ENCODE results near the gene PHF23. TPM values are rescaled to one million over a fixed set of nuclear protein-coding genes. Genes with fewer than 3 reads are reported as not detected.

The PHF23 gene
- total RNA-seq, 1 experiment from 2014 or later = 32.7 TPM

DNA sequence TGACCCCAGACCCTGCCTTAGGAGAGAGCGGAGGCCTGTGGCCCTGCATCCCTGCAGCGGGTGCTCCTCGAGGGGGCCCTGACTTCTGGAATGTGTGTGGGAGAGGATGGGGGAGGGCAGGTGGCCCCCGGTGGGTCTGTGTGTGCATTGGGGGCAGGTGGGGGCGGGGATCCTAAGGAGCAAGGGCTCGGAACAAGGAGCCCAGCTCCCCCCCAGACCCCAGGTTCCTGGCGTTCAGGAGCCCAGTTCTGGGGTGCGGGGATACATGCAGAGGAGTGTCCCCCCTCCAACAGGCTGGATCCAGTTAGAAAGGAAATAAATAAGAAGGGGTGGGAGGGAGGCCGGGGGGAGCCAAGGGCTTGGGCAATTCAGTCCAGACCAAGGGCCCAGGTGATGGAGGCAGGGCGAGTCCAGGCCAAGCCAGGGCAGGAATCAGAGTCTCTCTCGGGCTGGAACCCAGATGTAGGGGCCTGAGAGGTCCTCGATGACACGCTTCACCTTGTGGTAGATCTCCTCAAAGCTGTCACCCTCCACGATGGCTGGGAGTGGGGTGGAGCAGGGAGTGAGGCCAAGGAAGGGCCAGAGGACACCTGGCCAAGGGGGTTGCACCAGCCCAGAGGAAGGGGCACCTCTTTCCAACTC is 48.9 kb downstream of the PHF23 start:
- POLR2A ChIA-PET (ENCODE audit: unreplicated experiment) = no interaction called here
- CTCF ChIA-PET = no interaction called here
- H3K4me3 ChIP-seq (ENCODE audit: low read length) = no peak overlapping the region
- no peak overlapping the region for H2AFZ ChIP-seq (ENCODE audit: low read length)
- no TSS peak for BruUV-seq (replicated peaks)
- H3K79me2 ChIP-seq (ENCODE audit: low read length) = no peaks in the 10 kb centered on the region
- H3K9me3 ChIP-seq (ENCODE audit: low read length) = no peaks in the 10 kb centered on the region
- H3K4me2 ChIP-seq (ENCODE audit: low read length) = no peak overlapping the region
- no peaks in the 10 kb centered on the region for H3F3A ChIP-seq (ENCODE audit: low read length, unreplicated experiment)
- no peaks in the 10 kb centered on the region for H3K9me2 ChIP-seq (replicated peaks; ENCODE audit: low read length)
- no peaks in the 10 kb centered on the region for H4K20me1 ChIP-seq (ENCODE audit: low read length)
- no peak for DNase-seq
- H3K27ac ChIP-seq (ENCODE audit: low read length) = no peak overlapping the region
- no peak for ATAC-seq
- no peaks in the 10 kb centered on the region for H3K4me1 ChIP-seq (ENCODE audit: insufficient read depth, low read length)
- no peaks in the 10 kb centered on the region for H3K27me3 ChIP-seq (ENCODE audit: low read length)
- TF ChIP-seq EZH2 (IDR thresholded peaks at IDR 0.05; ENCODE audit: low read length, unreplicated experiment) = no peak
- no peak for TF ChIP-seq EZH2phosphoT487 (IDR thresholded peaks at IDR 0.05; ENCODE audit: borderline replicate concordance, low read length)
- TF ChIP-seq, protein P1, sequence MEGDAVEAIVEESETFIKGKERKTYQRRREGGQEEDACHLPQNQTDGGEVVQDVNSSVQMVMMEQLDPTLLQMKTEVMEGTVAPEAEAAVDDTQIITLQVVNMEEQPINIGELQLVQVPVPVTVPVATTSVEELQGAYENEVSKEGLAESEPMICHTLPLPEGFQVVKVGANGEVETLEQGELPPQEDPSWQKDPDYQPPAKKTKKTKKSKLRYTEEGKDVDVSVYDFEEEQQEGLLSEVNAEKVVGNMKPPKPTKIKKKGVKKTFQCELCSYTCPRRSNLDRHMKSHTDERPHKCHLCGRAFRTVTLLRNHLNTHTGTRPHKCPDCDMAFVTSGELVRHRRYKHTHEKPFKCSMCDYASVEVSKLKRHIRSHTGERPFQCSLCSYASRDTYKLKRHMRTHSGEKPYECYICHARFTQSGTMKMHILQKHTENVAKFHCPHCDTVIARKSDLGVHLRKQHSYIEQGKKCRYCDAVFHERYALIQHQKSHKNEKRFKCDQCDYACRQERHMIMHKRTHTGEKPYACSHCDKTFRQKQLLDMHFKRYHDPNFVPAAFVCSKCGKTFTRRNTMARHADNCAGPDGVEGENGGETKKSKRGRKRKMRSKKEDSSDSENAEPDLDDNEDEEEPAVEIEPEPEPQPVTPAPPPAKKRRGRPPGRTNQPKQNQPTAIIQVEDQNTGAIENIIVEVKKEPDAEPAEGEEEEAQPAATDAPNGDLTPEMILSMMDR (conservative IDR thresholded peaks at IDR 0.05; ENCODE audit: low read depth, low read length) = no peak
- intact Hi-C loops (cut with micrococcal nuclease) = no loop called here
- no peaks in the 10 kb centered on the region for H3K36me3 ChIP-seq (ENCODE audit: low read depth, low read length)
- H3K9ac ChIP-seq (ENCODE audit: low read length) = no peak overlapping the region

DNA sequence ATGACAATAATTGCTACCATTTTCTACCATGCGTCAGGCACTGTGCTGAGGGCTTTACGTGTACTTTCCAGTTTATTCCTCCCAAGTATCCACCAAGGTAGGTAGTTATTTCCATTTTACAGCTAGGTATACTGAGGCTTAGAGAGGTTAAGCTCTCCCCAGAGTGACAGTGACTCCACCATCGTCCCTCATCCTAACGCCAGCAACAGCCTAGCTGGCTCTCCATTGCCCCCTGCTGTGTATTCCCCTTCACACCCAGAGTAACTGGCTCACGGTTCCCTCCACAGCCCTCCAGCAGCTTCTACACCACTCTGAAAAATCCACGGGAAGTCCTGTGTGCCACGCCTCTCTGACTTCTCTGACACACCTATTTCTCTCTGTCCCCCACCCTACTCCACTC is 53.0 kb downstream of the PHF23 start:
- no peak overlapping the region for H2AFZ ChIP-seq (ENCODE audit: low read length)
- ChIA-PET POLR2A (ENCODE audit: unreplicated experiment) (no interaction called here), CTCF (no interaction called here)
- H3F3A ChIP-seq (ENCODE audit: low read length, unreplicated experiment) = no peaks in the 10 kb centered on the region
- TF ChIP-seq EZH2 (IDR thresholded peaks at IDR 0.05; ENCODE audit: low read length, unreplicated experiment) (no peak), EZH2phosphoT487 (IDR thresholded peaks at IDR 0.05; ENCODE audit: borderline replicate concordance, low read length) (no peak)
- TF ChIP-seq, protein P1 (conservative IDR thresholded peaks at IDR 0.05; ENCODE audit: low read depth, low read length) = no peak
- DNase-seq (no peak), ATAC-seq (no peak)
- no TSS peak for BruUV-seq (replicated peaks)
- H3K27me3 ChIP-seq (ENCODE audit: low read length) = no peaks in the 10 kb centered on the region
- H3K9me2 ChIP-seq (replicated peaks; ENCODE audit: low read length) = no peaks in the 10 kb centered on the region
- H3K9ac ChIP-seq (ENCODE audit: low read length) = no peak overlapping the region
- H3K36me3 ChIP-seq (ENCODE audit: low read depth, low read length) = no peaks in the 10 kb centered on the region
- H3K4me1 ChIP-seq (ENCODE audit: insufficient read depth, low read length) = no peaks in the 10 kb centered on the region
- no peaks in the 10 kb centered on the region for H3K9me3 ChIP-seq (ENCODE audit: low read length)
- intact Hi-C loops (cut with micrococcal nuclease) = no loop called here
- no peak overlapping the region for H3K4me2 ChIP-seq (ENCODE audit: low read length)
- H4K20me1 ChIP-seq (ENCODE audit: low read length) = no peaks in the 10 kb centered on the region
- H3K79me2 ChIP-seq (ENCODE audit: low read length) = no peaks in the 10 kb centered on the region
- H3K4me3 ChIP-seq (ENCODE audit: low read length) = no peak overlapping the region
- H3K27ac ChIP-seq (ENCODE audit: low read length) = no peak overlapping the region

Small RNA genes within 50 kb of the gene (microRNA-seq; reads per million reads assigned to microRNA genes)
- 2,736 reads per million, percentile 88 among the genes with 10 or more reads in this experiment for gene MIR324 (ENCODE audit: unreplicated experiment)

Other genes with a start within 250 kb of the PHF23 start
- gene ALOX12, start 243.4 kb downstream of the PHF23 start, total RNA-seq (2014; rRNA removed) = not detected in 2 replicates
- gene RNASEK, start 226.8 kb downstream of the PHF23 start, total RNA-seq (2014; rRNA removed) = 169 and 195 TPM in 2 replicates
- gene BCL6B, start 216.4 kb downstream of the PHF23 start, total RNA-seq (2014; rRNA removed) = 0.12 TPM in 1 of 2 replicates, not detected in the other
- 0.62 and 1.7 TPM in 2 replicates for gene SLC16A13, start 203.4 kb downstream of the PHF23 start, total RNA-seq (2014; rRNA removed)
- 0.75 TPM in 1 of 2 replicates, not detected in the other for gene SLC16A11, start 195.4 kb downstream of the PHF23 start, total RNA-seq (2014; rRNA removed)
- gene CLEC10A, start 159.2 kb downstream of the PHF23 start, total RNA-seq (2014; rRNA removed) = not detected in 2 replicates
- not detected in 2 replicates for gene ASGR2, start 124.6 kb downstream of the PHF23 start, total RNA-seq (2014; rRNA removed)
- 0.95 and 2.2 TPM in 2 replicates for gene ASGR1, start 60.1 kb downstream of the PHF23 start, total RNA-seq (2014; rRNA removed)
- gene DLG4, start 19.6 kb downstream of the PHF23 start, total RNA-seq (2014; rRNA removed) = 6.5 and 12.8 TPM in 2 replicates
- 558 and 646 TPM in 2 replicates for gene ACADVL, start 19.5 kb downstream of the PHF23 start, total RNA-seq (2014; rRNA removed)
- 36.9 and 65.7 TPM in 2 replicates for gene DVL2, start 4.9 kb downstream of the PHF23 start, total RNA-seq (2014; rRNA removed)
- 88.2 and 103 TPM in 2 replicates for gene GABARAP, start 3.0 kb upstream of the PHF23 start, total RNA-seq (2014; rRNA removed)
- gene CTDNEP1, start 12.3 kb upstream of the PHF23 start, total RNA-seq (2014; rRNA removed) = 52.4 and 68.5 TPM in 2 replicates
- gene ELP5, start 12.8 kb upstream of the PHF23 start, total RNA-seq (2014; rRNA removed) = 60.5 and 67.5 TPM in 2 replicates
- 147 and 180 TPM in 2 replicates for gene CLDN7, start 23.0 kb upstream of the PHF23 start, total RNA-seq (2014; rRNA removed)
- 0.29 TPM in 1 of 2 replicates, not detected in the other for gene SLC2A4, start 42.3 kb upstream of the PHF23 start, total RNA-seq (2014; rRNA removed)
- gene YBX2, start 55.2 kb upstream of the PHF23 start, total RNA-seq (2014; rRNA removed) = 1.1 and 1.4 TPM in 2 replicates
- gene EIF5A, start 68.2 kb upstream of the PHF23 start, total RNA-seq (2014; rRNA removed) = 1,140 and 1,203 TPM in 2 replicates
- 30.8 and 45.8 TPM in 2 replicates for gene GPS2, start 75.9 kb upstream of the PHF23 start, total RNA-seq (2014; rRNA removed)
- 21.4 and 27.7 TPM in 2 replicates for gene NEURL4, start 89.9 kb upstream of the PHF23 start, total RNA-seq (2014; rRNA removed)
- not detected in 2 replicates for gene ACAP1, start 97.1 kb upstream of the PHF23 start, total RNA-seq (2014; rRNA removed)
- 7.0 and 7.6 TPM in 2 replicates for gene KCTD11, start 112.7 kb upstream of the PHF23 start, total RNA-seq (2014; rRNA removed)
- gene TMEM95, start 115.7 kb upstream of the PHF23 start, total RNA-seq (2014; rRNA removed) = not detected in 2 replicates
- gene TNK1, start 141.6 kb upstream of the PHF23 start, total RNA-seq (2014; rRNA removed) = 10.8 and 13.5 TPM in 2 replicates
- 53.8 and 62.7 TPM in 2 replicates for gene PLSCR3, start 155.1 kb upstream of the PHF23 start, total RNA-seq (2014; rRNA removed)
- gene TMEM256, start 164.6 kb upstream of the PHF23 start, total RNA-seq (2014; rRNA removed) = 56.6 and 82.4 TPM in 2 replicates
- gene NLGN2, start 168.4 kb upstream of the PHF23 start, total RNA-seq (2014; rRNA removed) = 7.4 and 12.7 TPM in 2 replicates
- gene SPEM1, start 180.9 kb upstream of the PHF23 start, total RNA-seq (2014; rRNA removed) = not detected in 2 replicates
- gene SPEM2, start 186.2 kb upstream of the PHF23 start, total RNA-seq (2014; rRNA removed) = not detected in 2 replicates
- gene SPEM3, start 189.4 kb upstream of the PHF23 start, total RNA-seq (2014; rRNA removed) = not detected in 2 replicates
- 14.0 and 17.9 TPM in 2 replicates for gene TMEM102, start 196.0 kb upstream of the PHF23 start, total RNA-seq (2014; rRNA removed)
- 0.69 and 1.0 TPM in 2 replicates for gene FGF11, start 200.1 kb upstream of the PHF23 start, total RNA-seq (2014; rRNA removed)
- 2.1 and 2.9 TPM in 2 replicates for gene CHRNB1, start 205.6 kb upstream of the PHF23 start, total RNA-seq (2014; rRNA removed)
- gene ZBTB4, start 240.2 kb upstream of the PHF23 start, total RNA-seq (2014; rRNA removed) = 14.7 and 18.4 TPM in 2 replicates
- not detected in 2 replicates for gene SLC35G6, start 242.0 kb upstream of the PHF23 start, total RNA-seq (2014; rRNA removed)
- gene POLR2A, start 244.9 kb upstream of the PHF23 start, total RNA-seq (2014; rRNA removed) = 47.1 and 95.7 TPM in 2 replicates